H1 (cell line): Measurements from ENCODE around the gene SLC37A2.

Source experiments
- BCL11A ChIP-seq, 2 experiments: IDR thresholded peaks; one replicate each; pipeline ENCODE4 v1.6.1; 2011; ENCODE audit warnings: low read depth in 2 of 2, low read length in 2 of 2, mild to moderate bottlenecking in 2 of 2
- CBX8 ChIP-seq: fragments of 300-800, 300-1000 bp; sonication (generic); IDR thresholded peaks from 2 replicates; pipeline ENCODE4 v1.7.1; 2016; ENCODE audit warnings: low read depth, low read length, borderline replicate concordance
- CEBPB ChIP-seq: IDR thresholded peaks from 2 replicates; pipeline ENCODE4 v1.6.1; 2012; ENCODE audit warnings: low read depth, low read length
- EP300 ChIP-seq, 2 experiments: IDR thresholded peaks; 1 replicate in 1 of 2; 2 replicates in 1 of 2; pipeline ENCODE4 v1.6.1; 2011 to 2012; ENCODE audit warnings: low read depth in 2 of 2, low read length in 2 of 2, mild to moderate bottlenecking in 2 of 2, borderline replicate concordance in 1 of 2, inconsistent platforms in 1 of 2, moderate library complexity in 1 of 2
- EZH2 ChIP-seq: fragments of 200-600 bp; sonication (generic); IDR thresholded peaks from 2 replicates; pipeline ENCODE4 v1.7.1; 2012; ENCODE audit warnings: low read depth, mild to moderate bottlenecking, moderate library complexity, low read length, inconsistent platforms; ENCODE audit not compliant: severe bottlenecking
- HDAC6 ChIP-seq: IDR thresholded peaks from one replicate; pipeline ENCODE4 v1.7.1; 2012; ENCODE audit warnings: low read depth, mild to moderate bottlenecking, inconsistent platforms, low read length, moderate library complexity
- JUN ChIP-seq: IDR thresholded peaks from 2 replicates; pipeline ENCODE4 v1.6.1; 2011; ENCODE audit warnings: low read depth, mild to moderate bottlenecking, improper control_type of control experiment, low read length
- NRF1 ChIP-seq: IDR thresholded peaks from 2 replicates; pipeline ENCODE4 v1.6.1; 2011; ENCODE audit warnings: mild to moderate bottlenecking, low read depth, low read length, improper control_type of control experiment
- POLR2AphosphoS5 ChIP-seq: IDR thresholded peaks from 2 replicates; pipeline ENCODE4 v1.6.1; 2011; ENCODE audit warnings: low read depth, low read length
- POU5F1 ChIP-seq: IDR thresholded peaks from 2 replicates; pipeline ENCODE4 v1.6.1; 2011; ENCODE audit warnings: low read depth, mild to moderate bottlenecking, low read length, moderate library complexity
- SRF ChIP-seq: IDR thresholded peaks from 2 replicates; pipeline ENCODE4 v1.6.1; 2011; ENCODE audit warnings: mild to moderate bottlenecking, low read depth, low read length, moderate library complexity
- TF ChIP-seq, protein P1 (sequence below), 3 experiments: IDR thresholded peaks; 1 replicate in 2 of 3; 2 replicates in 1 of 3; pipeline versions ENCODE4 v1.5.1 to v1.6.1; 2011; ENCODE audit warnings: low read length in 3 of 3, mild to moderate bottlenecking in 3 of 3, inconsistent platforms in 2 of 3, low read depth in 1 of 3, moderate library complexity in 1 of 3; ENCODE audit not compliant: insufficient read depth in 1 of 3; ENCODE audit errors: control extremely low read depth in 1 of 3
- TF ChIP-seq, protein P2 (sequence below): IDR thresholded peaks from 2 replicates; pipeline ENCODE4 v1.6.1; 2012; ENCODE audit warnings: inconsistent platforms
- TF ChIP-seq, protein P3 (sequence below): IDR thresholded peaks from 2 replicates; pipeline ENCODE4 v1.6.1; 2012; ENCODE audit warnings: low read length, inconsistent platforms

DNA sequence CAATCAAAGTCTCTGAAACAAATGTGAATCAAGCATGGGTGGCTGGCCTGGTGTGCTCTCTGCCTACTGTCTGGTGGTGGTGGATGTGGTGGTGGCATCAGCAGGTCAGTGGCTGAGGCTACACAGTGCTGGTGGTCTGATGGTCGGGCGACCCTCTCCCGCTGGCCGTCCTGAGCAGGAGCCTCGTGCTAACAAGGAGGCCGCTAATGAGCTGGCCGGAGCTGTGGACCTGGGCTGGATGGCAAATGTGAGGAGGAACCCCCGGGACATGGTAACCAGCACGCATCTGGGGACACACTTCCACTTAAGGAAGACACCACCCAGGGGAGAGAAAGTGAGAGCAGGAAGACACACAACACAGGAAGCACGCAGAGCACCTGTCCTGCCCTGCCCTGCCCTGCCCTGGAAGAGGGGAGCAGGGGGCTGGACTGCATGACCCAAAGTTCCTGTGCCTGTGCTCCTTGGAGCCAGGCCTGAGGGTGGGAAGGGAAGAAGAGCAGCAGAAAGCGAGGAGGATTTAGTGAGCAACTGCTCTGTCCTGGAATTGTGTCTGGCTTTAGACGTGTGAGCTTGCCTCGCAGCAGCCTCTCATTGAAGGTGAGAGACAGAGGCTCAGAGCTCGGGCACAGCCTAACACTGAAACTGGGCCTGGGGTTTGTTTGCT lies 23.7 kb downstream of the SLC37A2 start:
- TF ChIP-seq, protein P1, sequence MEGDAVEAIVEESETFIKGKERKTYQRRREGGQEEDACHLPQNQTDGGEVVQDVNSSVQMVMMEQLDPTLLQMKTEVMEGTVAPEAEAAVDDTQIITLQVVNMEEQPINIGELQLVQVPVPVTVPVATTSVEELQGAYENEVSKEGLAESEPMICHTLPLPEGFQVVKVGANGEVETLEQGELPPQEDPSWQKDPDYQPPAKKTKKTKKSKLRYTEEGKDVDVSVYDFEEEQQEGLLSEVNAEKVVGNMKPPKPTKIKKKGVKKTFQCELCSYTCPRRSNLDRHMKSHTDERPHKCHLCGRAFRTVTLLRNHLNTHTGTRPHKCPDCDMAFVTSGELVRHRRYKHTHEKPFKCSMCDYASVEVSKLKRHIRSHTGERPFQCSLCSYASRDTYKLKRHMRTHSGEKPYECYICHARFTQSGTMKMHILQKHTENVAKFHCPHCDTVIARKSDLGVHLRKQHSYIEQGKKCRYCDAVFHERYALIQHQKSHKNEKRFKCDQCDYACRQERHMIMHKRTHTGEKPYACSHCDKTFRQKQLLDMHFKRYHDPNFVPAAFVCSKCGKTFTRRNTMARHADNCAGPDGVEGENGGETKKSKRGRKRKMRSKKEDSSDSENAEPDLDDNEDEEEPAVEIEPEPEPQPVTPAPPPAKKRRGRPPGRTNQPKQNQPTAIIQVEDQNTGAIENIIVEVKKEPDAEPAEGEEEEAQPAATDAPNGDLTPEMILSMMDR (IDR thresholded peaks at IDR 0.05; ENCODE audit: control extremely low read depth in 1 of 3, insufficient read depth in 1 of 3, low read depth in 1 of 3, low read length in 3 of 3) = no peak
- TF ChIP-seq BCL11A (IDR thresholded peaks at IDR 0.05; ENCODE audit: low read depth in 2 of 2, low read length in 2 of 2) = no peak
- no peak for TF ChIP-seq HDAC6
- TF ChIP-seq, protein P2, sequence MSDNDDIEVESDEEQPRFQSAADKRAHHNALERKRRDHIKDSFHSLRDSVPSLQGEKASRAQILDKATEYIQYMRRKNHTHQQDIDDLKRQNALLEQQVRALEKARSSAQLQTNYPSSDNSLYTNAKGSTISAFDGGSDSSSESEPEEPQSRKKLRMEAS = no peak
- no peak for TF ChIP-seq CBX8
- TF ChIP-seq, protein P3, sequence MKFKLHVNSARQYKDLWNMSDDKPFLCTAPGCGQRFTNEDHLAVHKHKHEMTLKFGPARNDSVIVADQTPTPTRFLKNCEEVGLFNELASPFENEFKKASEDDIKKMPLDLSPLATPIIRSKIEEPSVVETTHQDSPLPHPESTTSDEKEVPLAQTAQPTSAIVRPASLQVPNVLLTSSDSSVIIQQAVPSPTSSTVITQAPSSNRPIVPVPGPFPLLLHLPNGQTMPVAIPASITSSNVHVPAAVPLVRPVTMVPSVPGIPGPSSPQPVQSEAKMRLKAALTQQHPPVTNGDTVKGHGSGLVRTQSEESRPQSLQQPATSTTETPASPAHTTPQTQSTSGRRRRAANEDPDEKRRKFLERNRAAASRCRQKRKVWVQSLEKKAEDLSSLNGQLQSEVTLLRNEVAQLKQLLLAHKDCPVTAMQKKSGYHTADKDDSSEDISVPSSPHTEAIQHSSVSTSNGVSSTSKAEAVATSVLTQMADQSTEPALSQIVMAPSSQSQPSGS = no peak
- no peak for TF ChIP-seq EZH2
- TF ChIP-seq NRF1 = no peak
- no peak for TF ChIP-seq EP300 (IDR thresholded peaks at IDR 0.05; ENCODE audit: borderline replicate concordance in 1 of 2, low read depth in 2 of 2, low read length in 2 of 2)
- no peak for TF ChIP-seq POLR2AphosphoS5
- no peak for TF ChIP-seq JUN
- no peak for TF ChIP-seq SRF
- TF ChIP-seq POU5F1 = no peak
- no peak for TF ChIP-seq CEBPB
